HG02759 (cell line): ENCODE measurements around the gene SPG11.
"Not testable (repeated sequence)": the region's sequence is repeated elsewhere in the genome, so short reads cannot be mapped to it uniquely, and the experiment has no call there.

Experiments used
- ATAC-seq: cut with Tn5 transposase; IDR thresholded peaks from one replicate; pipeline ENCODE4 v1.9.1; 2021; ENCODE audit warnings: mild to moderate bottlenecking, moderate library complexity; ENCODE audit not compliant: unreplicated experiment

SPG11 gene

GRCh38 chr15:44565387-44566154 lies 97.9 kb downstream of the SPG11 start:
- ATAC-seq, result no peak

GRCh38 chr15:44560926-44561325 lies 102.5 kb downstream of the SPG11 start:
- ATAC-seq, result not testable (repeated sequence)

- no peak for ATAC-seq
Measured at GRCh38 chr15:44554934-44555723, 108.3 kb downstream of the SPG11 start.

- ATAC-seq, result no peak
Measured at GRCh38 chr15:44550734-44551133, 112.7 kb downstream of the SPG11 start.

GRCh38 chr15:44550256-44550655 lies 113.2 kb downstream of the SPG11 start:
- no peak for ATAC-seq

GRCh38 chr15:44549152-44549551 lies 114.3 kb downstream of the SPG11 start:
- not testable (repeated sequence) for ATAC-seq

GRCh38 chr15:44545913-44546802 lies 117.3 kb downstream of the SPG11 start:
- ATAC-seq, result peak; percentile 83

GRCh38 chr15:44544745-44545144 lies 118.7 kb downstream of the SPG11 start:
- ATAC-seq, result not testable (repeated sequence)

- no peak for ATAC-seq
Measured at GRCh38 chr15:44542596-44542995, 120.9 kb downstream of the SPG11 start.

GRCh38 chr15:44541282-44541958 lies 122.0 kb downstream of the SPG11 start:
- ATAC-seq, result no peak

GRCh38 chr15:44537735-44538240 lies 125.7 kb downstream of the SPG11 start:
- no peak for ATAC-seq

GRCh38 chr15:44536962-44537734 lies 126.3 kb downstream of the SPG11 start, which contains the start of gene EIF3J:
Gene EIF3J, plus strand, starts transcription at chr15:44537147. Its CDS starts 48 bp downstream, at chr15:44537195.
- ATAC-seq, result peak; percentile 88

GRCh38 chr15:44536302-44536961 lies 127.0 kb downstream of the SPG11 start:
- ATAC-seq, result peak; percentile 60

GRCh38 chr15:44535523-44536301 lies 127.8 kb downstream of the SPG11 start:
- ATAC-seq, result no peak

GRCh38 chr15:44535092-44535491 lies 128.4 kb downstream of the SPG11 start:
- no peak for ATAC-seq

- no peak for ATAC-seq
Measured at GRCh38 chr15:44532689-44533088, 130.8 kb downstream of the SPG11 start.

GRCh38 chr15:44532275-44532674 lies 131.2 kb downstream of the SPG11 start:
- not testable (repeated sequence) for ATAC-seq

GRCh38 chr15:44530653-44531052 lies 132.8 kb downstream of the SPG11 start:
- ATAC-seq, result no peak
